Fibroblast of skin of left quadriceps (primary cell): ENCODE data around the gene MBIP.

Experiments
- DNase-seq, 2 experiments: peaks; one replicate each; pipeline ENCODE4 v3.0.0-alpha.2; 2013; ENCODE audit warnings: low read depth in 2 of 2

MBIP gene

DNA sequence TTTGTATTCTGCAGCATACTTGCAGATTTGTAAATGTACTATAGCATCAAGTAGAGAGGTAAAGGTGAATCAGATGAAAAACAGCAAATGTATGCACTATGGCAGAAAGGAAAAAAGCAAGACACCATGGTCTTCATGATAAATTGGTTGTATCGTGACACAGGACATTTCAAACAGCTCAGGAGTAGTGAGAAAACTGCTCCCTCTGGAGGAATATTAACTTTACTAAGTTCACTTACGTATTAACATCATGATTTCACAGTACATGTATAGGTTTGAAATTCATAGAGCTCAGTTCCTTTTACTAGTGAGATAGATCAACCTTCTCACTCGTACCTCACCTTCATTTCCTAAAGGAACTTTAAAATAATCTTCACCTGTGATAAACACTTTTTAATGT is 6.5 kb downstream of the MBIP start:
- DNase-seq, result no peak

- no peak for DNase-seq
Observed at GRCh38 chr14:36313206-36313605, 7.2 kb downstream of the MBIP start.

DNA sequence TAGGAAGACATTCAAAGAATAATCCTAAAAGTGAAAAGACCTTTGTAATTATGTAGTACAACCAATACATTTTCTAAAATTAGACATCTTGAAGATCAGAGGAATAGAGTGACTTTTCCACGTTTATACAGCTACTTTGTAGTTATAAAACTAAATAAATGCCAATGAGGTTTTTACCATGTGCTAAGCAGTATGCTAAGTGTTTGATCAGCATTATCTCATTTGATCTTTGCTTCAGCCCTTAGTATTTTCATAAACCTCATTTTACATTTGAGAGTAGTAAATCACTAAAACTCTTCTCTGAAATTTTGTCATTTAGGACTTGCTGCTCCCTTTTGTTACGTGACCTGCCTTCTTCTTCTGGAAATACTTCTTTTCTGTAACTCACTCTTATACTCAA is 13.6 kb downstream of the MBIP start:
- no peak for DNase-seq

GRCh38 chr14:36304895-36305294 is 15.5 kb downstream of the MBIP start:
- DNase-seq, result no peak

GRCh38 chr14:36303960-36304359 is 16.5 kb downstream of the MBIP start:
- no peak for DNase-seq

DNA sequence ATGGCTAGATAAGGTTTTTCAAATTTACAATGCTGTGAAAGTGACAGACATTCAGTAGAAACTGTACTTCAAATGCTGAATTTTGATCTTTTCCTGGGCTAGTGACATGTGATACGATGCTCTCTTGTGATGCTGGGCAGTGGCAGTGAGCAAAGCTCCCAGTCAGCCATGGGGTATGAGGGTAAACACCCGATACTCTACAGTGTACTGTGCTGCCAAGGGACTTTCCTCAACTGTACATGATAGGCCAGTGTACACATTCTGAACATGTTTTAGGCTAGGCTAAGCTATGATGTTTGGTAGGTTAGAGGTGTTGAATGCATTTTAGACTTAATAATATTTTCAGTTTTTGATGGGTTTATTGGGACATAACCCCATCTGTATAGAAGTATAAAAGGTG is 17.6 kb downstream of the MBIP start:
- no peak for DNase-seq

DNA sequence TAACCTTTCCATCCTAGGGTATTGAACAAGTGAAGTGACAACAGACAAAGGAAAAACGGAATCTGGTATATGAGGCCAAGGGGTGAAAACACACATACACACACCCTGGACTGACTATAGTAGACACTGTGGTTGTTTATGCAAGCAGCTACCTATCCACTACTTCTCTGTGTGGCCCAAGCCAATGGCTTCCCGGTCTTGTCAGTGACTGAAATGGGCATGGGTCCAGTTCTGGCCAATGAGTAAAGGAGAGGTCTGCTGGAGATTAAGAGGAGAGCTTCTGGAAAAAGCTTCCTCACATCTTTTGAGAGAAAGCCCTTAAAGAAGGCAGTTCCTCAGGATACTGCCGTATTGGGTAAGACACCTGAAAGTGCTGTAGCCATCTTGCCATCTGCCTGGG is 19.3 kb downstream of the MBIP start:
- no peak for DNase-seq

GRCh38 chr14:36300337-36300736 is 20.1 kb downstream of the MBIP start:
- DNase-seq, result no peak

DNA sequence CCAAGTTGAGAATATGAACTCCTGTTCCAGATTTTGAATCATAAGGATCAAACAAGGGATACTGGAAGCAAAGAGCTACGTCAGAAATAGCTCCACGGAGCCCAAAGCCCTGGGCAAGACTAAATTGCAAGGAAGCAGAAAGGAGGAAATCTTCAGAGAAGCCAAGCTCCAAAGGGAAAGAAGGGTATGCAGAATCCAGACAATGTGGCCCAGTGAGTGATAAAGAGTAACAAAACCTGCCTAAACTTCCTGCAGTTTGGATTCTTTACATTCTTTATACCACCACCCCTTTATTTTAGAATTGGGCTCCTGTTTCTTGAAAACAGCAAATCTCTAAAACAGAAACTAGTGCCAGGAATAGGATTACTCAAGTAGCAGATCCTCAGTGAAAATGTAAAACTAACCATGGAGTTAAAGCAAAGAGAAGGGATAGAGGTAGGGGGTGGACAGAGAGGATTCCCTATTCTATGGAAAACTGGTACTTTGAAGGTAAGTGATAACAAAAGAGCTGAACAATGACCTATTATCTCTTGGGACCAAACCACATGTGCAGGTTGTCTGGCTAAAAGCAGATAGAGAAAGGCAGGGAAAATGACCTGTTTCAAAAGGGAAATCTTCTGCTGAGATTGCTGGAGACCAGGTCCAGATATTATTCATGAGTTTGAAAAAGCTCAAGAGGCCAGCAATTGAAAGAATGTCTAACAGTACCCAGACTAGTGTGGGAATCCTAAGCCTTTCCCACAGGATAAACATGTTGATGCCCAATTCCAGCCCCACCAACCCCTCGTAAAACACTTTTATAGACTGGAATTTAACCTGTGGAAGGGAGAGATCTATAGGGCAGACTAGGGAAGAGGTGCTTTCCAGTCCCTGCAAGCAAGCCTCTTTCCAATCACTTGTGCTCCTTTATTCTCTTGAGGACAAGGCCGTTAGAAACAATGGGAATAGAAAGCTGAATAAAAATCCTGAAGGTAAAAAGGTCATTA is 24.5 kb downstream of the MBIP start:
- DNase-seq, result no peak

GRCh38 chr14:36294543-36294942 is 25.9 kb downstream of the MBIP start:
- no peak for DNase-seq

DNA sequence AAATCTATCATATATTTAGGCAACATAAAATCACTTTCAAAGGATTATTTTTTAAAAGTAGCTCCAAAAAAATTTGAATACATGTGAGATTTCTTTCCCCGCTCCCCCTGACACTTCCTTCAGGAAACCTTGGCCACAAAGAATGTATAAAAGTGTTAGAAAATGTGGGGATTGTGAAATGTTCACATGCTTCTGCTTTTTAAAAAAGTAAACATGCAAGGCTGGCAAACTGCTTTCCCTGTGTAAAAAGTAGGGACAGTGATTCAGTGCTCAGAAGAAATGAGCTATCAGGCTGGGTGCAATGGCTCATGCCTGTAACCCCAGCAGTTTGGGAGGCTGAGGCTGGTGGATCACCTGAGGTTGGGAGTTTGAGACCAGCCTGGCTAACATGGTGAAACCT is 26.6 kb downstream of the MBIP start:
- peak; percentile 48 for DNase-seq

- DNase-seq, result no peak
Observed at GRCh38 chr14:36289954-36290353, 30.5 kb downstream of the MBIP start.

GRCh38 chr14:36288496-36288895 is 31.9 kb downstream of the MBIP start:
- DNase-seq, result no peak

GRCh38 chr14:36284971-36285595 is 35.4 kb downstream of the MBIP start:
- no peak for DNase-seq

GRCh38 chr14:36281309-36281708 is 39.1 kb downstream of the MBIP start:
- no peak for DNase-seq

DNA sequence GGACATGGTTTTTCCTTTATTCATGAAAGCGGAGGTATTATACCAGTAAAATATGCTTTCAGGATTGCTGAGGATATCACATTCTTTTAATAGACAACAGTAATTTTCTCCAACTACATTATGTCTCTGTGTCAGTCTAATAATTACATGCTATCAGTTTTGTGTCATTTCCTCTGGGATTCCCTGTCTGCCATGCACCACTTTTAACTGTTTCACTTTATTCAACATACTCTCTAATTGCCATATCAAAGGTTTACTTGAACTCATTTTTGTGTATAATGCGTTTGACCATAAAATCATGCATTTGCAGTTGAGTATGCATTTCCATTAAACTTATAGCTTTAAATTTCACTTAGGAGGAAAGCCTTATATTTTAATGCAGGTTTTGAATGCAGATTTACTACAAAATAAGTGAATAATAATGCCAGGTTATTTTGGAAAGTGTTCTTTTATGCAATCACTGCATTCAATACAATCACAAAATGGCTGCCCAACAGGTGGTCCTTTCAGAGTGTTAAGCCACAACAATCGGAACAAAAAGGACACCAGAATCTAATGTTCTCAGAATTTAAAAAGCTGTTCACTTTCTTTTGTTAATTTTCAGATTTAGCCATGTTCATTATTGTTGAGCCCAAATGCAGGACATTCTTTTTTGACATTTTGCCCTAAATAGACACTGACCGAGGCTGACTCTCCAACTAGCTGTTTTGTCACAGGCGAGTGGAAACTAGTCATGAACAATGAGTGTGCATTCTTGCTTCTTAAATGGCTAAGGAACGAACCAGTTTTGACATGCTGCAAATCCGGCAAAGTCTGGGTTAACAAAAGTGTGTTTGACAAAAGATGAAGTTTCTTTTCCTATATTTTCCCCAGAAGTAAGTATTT is 40.9 kb downstream of the MBIP start:
- no peak for DNase-seq

- DNase-seq, result no peak
Observed at GRCh38 chr14:36275741-36276140, 44.7 kb downstream of the MBIP start.

- no peak for DNase-seq
Observed at GRCh38 chr14:36271939-36272907, 48.2 kb downstream of the MBIP start.

DNA sequence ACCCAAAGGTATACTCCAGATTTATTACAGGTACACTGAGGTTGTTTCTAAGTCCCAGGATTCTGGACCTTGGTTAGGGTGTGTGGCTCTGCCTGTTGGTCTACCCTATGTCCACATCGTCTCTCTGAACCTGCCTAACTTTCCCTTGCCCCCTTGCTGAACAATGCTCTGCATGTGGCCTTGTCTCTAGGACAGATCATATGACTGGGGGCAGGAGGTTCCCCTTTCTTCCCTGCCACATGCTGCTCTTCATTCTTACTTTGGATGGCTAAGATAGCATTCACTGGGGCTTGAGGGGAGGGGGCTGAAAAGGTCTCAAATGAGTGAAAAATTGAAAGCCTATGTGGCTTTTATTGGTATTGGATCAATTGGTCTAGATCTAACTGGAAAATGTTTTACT is 49.2 kb downstream of the MBIP start:
- no peak for DNase-seq

DNA sequence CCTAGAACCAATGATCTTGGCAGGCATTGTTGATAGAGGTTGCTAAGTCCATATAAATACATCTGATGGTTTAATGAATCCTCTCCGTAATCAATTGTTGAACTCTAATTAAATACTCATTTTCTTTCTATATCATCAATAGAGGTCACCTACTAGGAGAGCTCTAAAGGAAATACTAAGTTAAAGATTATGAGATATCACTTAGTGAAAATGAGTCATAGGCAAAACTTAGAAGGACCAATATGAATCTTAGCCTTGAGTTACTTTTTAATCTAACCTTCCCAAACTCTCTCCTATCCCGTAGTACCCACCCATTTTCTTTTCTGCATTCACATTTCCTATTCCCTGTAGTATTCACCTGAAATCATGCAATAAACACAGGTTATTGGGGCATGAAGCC is 50.2 kb downstream of the MBIP start:
- no peak for DNase-seq

DNA sequence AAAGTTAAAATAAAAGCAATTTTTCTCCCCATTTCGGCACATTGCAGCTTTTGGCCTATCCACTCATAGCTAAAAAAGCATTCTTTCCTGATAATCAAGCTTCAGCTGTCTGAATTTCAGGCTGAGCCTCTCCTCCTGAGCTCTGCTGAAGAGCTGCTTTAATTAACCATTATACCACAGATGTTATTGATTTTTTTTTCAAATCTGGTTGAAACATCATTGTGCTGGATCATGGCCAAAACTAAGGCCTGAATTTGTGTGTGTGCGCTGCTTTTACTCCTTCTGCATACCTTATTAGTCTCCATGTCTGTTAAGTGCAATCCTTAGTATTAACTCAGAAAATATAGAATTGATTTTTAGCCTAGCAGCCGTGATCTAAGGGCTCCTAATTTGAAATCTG is 52.3 kb downstream of the MBIP start:
- DNase-seq, result no peak
